DND-41 (cell line): ENCODE data around the gene DNAI7.
A peak's percentile ranks its signal among the peaks of the same experiment; 100 is the strongest.

ENCODE experiments used
- ATAC-seq: fragments of 200-7000 bp; cut with Tn5 transposase; 3 replicates; pipeline ENCODE4 v1.9.1; 2021; ENCODE audit warnings: low read depth; ENCODE audit not compliant: insufficient read depth
- DNase-seq: peaks from one replicate; pipeline ENCODE4 v3.0.0-alpha.2; 2020
- H2AFZ ChIP-seq: 2 replicates; pipeline ENCODE4 v1.6.0; 2012; ENCODE audit warnings: low read depth, low read length
- H3K27ac ChIP-seq: 2 replicates; pipeline ENCODE4 v1.5.1; 2012; ENCODE audit warnings: low read length, inconsistent platforms
- H3K27me3 ChIP-seq: fragments of 200-600 bp; sonication (generic); 2 replicates; pipeline ENCODE4 v1.6.0; 2012; ENCODE audit warnings: low read length, mild to moderate bottlenecking, inconsistent platforms; ENCODE audit not compliant: insufficient read depth, poor library complexity
- H3K36me3 ChIP-seq: 2 replicates; pipeline ENCODE4 v1.5.1; 2012; ENCODE audit warnings: low read length, inconsistent platforms; ENCODE audit not compliant: insufficient read depth
- H3K4me1 ChIP-seq: 2 replicates; pipeline ENCODE4 v1.5.1; 2012; ENCODE audit warnings: mild to moderate bottlenecking, low read length; ENCODE audit not compliant: insufficient read depth
- H3K4me2 ChIP-seq: 2 replicates; pipeline ENCODE4 v1.6.0; 2012; ENCODE audit warnings: mild to moderate bottlenecking, moderate library complexity, low read length, inconsistent platforms; ENCODE audit not compliant: insufficient read depth
- H3K4me3 ChIP-seq, 2 experiments: fragments of 200-600 bp in 1 of 2; shearing (Covaris generic) in 1 of 2; 2 replicates each; pipeline ENCODE4 v1.5.1; 2012 to 2016; ENCODE audit warnings: inconsistent platforms in 2 of 2, low read length in 2 of 2, mild to moderate bottlenecking in 2 of 2, low read depth in 1 of 2, moderate library complexity in 1 of 2
- H3K79me2 ChIP-seq: 2 replicates; pipeline ENCODE4 v1.6.0; 2012; ENCODE audit warnings: low read length, inconsistent platforms; ENCODE audit not compliant: insufficient read depth
- H3K9ac ChIP-seq: 2 replicates; pipeline ENCODE4 v1.6.0; 2012; ENCODE audit warnings: low read depth, mild to moderate bottlenecking, inconsistent platforms, low read length, moderate library complexity
- H3K9me3 ChIP-seq: 2 replicates; pipeline ENCODE4 v1.5.1; 2012; ENCODE audit warnings: low read length, moderate library complexity, mild to moderate bottlenecking, inconsistent platforms; ENCODE audit not compliant: insufficient read depth, severe bottlenecking
- H4K20me1 ChIP-seq: 2 replicates; pipeline ENCODE4 v1.6.0; 2012; ENCODE audit warnings: low read length; ENCODE audit not compliant: insufficient read depth
- EZH2 ChIP-seq: IDR thresholded peaks from 3 replicates; pipeline ENCODE4 v1.6.1; 2012; ENCODE audit warnings: borderline replicate concordance, low read depth, mild to moderate bottlenecking, moderate library complexity, low read length, inconsistent platforms; ENCODE audit not compliant: severe bottlenecking
- TF ChIP-seq, protein P1 (sequence below): IDR thresholded peaks from 2 replicates; pipeline ENCODE4 v1.5.1; 2012; ENCODE audit warnings: borderline replicate concordance, low read length, moderate library complexity, mild to moderate bottlenecking; ENCODE audit not compliant: poor library complexity, severe bottlenecking; ENCODE audit errors: extremely low read depth

The DNAI7 gene

DNA sequence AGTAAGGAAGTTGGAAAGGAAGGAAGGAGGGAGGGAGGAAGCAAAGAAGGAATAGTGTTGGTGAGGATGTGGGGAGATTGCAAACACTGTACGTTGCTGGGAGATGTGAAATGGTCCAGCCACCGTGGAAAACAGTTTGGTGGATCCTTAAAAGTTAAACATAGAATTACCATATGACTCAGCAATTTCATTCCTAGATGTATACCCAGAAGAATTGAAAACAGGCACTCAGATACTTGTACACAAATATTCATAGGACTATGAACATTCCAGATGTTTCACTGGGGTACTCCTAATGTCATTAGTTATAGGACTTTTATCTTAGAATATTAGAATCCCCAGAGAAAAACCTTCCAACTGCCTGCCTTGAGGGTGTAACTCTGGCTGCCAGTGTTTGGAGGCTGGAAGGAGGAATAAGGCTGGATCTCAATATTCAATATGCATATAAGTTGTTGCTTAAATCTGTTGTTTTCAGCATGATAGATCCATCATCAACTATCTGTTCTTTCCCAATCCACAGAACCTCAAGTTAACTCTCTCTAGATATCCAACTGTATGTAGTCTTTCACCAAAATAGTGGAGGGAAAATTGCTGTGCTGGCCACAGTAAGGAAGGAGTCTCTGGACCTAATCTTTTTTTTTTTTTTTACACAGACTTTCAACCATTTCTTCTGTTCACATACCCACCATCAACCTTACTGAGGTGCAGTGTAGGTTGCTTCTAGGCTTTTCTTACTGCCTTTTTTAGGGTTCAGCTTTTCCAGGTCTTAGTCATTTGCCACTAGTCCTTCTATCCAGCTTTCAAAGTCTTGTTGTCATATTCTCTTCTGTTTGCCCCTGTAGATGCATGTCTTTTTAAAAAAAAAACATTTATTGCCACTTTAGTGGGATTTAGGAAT is 94.5 kb downstream of the DNAI7 start:
- no peak overlapping the region for H3K4me2 ChIP-seq
- H3K4me3 ChIP-seq, result no peak overlapping the region
- H3K79me2 ChIP-seq, result no peaks in the 10 kb centered on the region
- no peak for ATAC-seq
- H3K9me3 ChIP-seq, result no peaks in the 10 kb centered on the region
- no peak overlapping the region for H3K9ac ChIP-seq
- H2AFZ ChIP-seq, result no peak overlapping the region
- H3K27me3 ChIP-seq, result no peaks in the 10 kb centered on the region
- no peak for TF ChIP-seq EZH2
- TF ChIP-seq, protein P1, sequence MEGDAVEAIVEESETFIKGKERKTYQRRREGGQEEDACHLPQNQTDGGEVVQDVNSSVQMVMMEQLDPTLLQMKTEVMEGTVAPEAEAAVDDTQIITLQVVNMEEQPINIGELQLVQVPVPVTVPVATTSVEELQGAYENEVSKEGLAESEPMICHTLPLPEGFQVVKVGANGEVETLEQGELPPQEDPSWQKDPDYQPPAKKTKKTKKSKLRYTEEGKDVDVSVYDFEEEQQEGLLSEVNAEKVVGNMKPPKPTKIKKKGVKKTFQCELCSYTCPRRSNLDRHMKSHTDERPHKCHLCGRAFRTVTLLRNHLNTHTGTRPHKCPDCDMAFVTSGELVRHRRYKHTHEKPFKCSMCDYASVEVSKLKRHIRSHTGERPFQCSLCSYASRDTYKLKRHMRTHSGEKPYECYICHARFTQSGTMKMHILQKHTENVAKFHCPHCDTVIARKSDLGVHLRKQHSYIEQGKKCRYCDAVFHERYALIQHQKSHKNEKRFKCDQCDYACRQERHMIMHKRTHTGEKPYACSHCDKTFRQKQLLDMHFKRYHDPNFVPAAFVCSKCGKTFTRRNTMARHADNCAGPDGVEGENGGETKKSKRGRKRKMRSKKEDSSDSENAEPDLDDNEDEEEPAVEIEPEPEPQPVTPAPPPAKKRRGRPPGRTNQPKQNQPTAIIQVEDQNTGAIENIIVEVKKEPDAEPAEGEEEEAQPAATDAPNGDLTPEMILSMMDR, result no peak
- no peak overlapping the region; the same call in 1 of the 2 replicates for H3K27ac ChIP-seq
- DNase-seq, result no peak
- no peaks in the 10 kb centered on the region for H3K4me1 ChIP-seq
- peaks cover 71% of the 10 kb centered on the region for H3K36me3 ChIP-seq
- H4K20me1 ChIP-seq, result no peaks in the 10 kb centered on the region

DNA sequence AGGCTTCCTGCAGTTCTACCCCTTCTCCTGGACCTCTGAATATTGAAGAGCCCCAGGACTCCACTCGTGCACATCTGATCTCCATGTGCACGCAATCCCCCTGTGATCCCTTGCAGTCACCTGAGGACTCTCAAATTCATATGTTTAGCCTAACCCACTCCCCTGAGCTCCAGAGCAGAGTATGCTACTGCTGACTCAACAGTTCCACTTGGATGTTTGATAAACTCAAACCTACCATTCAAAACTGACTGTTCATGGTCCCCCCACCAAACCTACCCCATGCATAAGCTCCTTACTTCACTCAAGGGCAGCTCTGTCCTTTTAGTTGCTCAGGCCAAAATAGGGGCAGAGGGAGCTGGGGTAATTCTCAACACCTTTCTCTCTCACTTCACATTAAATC is 96.0 kb downstream of the DNAI7 start:
- H3K9ac ChIP-seq, result no peak overlapping the region
- no peak overlapping the region for H2AFZ ChIP-seq
- peaks cover 77% of the 10 kb centered on the region for H3K36me3 ChIP-seq
- H3K4me3 ChIP-seq, result no peak overlapping the region
- no peak for ATAC-seq
- H4K20me1 ChIP-seq, result no peaks in the 10 kb centered on the region
- no peaks in the 10 kb centered on the region for H3K27me3 ChIP-seq
- no peaks in the 10 kb centered on the region for H3K4me1 ChIP-seq
- no peak overlapping the region for H3K4me2 ChIP-seq
- no peak for DNase-seq
- H3K27ac ChIP-seq, result no peak overlapping the region
- H3K79me2 ChIP-seq, result no peaks in the 10 kb centered on the region
- TF ChIP-seq, protein P1, result no peak
- TF ChIP-seq EZH2, result no peak
- H3K9me3 ChIP-seq, result peaks cover 2% of the 10 kb centered on the region

DNA sequence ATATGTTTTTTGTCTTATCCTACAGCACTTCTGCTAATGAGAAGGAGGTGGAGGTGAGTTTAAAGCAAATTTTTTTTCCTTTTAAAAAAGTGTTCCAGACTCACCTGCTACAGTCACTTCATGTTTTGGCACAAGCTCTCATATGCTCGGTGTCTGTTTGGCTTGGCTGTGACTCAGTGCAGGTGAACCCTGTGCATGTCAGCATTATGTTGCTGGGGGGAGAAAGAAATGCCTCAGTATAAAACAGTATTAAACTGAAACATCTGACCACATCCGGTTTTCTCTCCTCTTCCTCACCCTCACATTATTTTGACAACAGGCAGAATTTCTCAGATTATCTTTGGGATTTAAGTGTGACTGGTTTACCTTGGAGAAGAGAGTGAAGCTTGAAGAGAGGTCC is 105.2 kb downstream of the DNAI7 start:
- no peak overlapping the region for H3K27ac ChIP-seq
- ATAC-seq (peak; percentile 85), DNase-seq (peak; percentile 37)
- no peaks in the 10 kb centered on the region for H3K27me3 ChIP-seq
- H3K9ac ChIP-seq, result no peak overlapping the region
- H2AFZ ChIP-seq, result no peak overlapping the region
- TF ChIP-seq, protein P1, result no peak
- no peak for TF ChIP-seq EZH2
- peaks cover 8% of the 10 kb centered on the region; the same call in 1 of the 2 replicates for H3K4me1 ChIP-seq
- H3K9me3 ChIP-seq, result peaks cover 4% of the 10 kb centered on the region
- no peaks in the 10 kb centered on the region for H4K20me1 ChIP-seq
- no peak overlapping the region for H3K4me2 ChIP-seq
- no peaks in the 10 kb centered on the region for H3K79me2 ChIP-seq
- H3K4me3 ChIP-seq, result no peak overlapping the region
- H3K36me3 ChIP-seq, result peaks cover 80% of the 10 kb centered on the region
